ENCODE results near the gene ANAPC16.
"Not testable (repeated sequence)": the region's sequence is repeated elsewhere in the genome, so short reads cannot be mapped to it uniquely, and the experiment has no call there.

ANAPC16 gene

GRCh38 chr10:72276013-72276387 is 60.2 kb downstream of the ANAPC16 start:
- H3K4me3 ChIP-seq (replicated peaks; ENCODE audit: low read depth, low read length): peak overlapping the region; percentile 100
- TF ChIP-seq, protein P1, sequence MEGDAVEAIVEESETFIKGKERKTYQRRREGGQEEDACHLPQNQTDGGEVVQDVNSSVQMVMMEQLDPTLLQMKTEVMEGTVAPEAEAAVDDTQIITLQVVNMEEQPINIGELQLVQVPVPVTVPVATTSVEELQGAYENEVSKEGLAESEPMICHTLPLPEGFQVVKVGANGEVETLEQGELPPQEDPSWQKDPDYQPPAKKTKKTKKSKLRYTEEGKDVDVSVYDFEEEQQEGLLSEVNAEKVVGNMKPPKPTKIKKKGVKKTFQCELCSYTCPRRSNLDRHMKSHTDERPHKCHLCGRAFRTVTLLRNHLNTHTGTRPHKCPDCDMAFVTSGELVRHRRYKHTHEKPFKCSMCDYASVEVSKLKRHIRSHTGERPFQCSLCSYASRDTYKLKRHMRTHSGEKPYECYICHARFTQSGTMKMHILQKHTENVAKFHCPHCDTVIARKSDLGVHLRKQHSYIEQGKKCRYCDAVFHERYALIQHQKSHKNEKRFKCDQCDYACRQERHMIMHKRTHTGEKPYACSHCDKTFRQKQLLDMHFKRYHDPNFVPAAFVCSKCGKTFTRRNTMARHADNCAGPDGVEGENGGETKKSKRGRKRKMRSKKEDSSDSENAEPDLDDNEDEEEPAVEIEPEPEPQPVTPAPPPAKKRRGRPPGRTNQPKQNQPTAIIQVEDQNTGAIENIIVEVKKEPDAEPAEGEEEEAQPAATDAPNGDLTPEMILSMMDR (IDR thresholded peaks at IDR 0.05; ENCODE audit: low read length, missing control alignments): no peak
- peak; percentile 55 for DNase-seq (ENCODE audit: low read depth)

DNA sequence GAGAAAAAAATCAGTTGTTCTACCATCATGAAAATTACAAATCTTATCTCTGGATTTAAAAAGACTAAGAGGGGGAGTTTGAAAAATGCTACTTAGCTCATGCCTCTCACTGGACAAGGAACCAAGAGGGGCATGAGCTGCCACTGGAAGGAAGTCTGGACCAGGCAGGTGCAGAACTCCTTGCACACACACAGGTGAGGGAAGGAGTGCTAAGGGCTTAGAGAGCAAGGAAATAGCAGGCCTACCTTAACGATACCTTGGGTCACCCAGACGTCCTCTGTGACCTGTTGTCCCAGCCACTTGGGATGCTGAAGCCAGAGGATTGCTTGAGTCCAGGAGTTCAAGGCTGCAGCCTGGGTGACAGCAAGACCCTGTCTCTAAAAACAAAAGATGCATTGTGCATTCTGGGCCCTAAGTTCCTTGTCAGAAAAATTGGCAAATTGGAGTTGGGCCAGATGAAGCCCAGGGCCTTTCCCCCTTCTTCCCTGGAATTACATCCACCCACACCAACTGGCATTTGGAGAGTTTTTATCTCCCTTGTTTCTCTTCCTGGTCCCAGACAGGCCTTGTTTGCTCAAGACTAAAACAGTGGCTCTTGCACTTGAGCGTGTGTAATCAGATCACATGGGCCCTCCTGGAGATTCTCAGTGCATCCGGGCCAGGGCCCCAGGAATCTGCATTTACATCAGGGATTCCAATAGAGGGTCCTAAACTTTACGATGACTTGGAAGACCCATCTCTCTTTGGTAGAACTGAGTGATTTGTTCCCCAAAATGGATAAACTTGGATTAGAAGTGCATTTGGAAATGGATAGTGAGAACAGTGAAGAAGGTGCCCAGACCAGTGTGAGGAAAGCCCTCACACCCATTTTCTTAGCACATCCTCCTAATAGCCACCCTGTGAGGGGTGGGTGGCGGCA is 60.9 kb downstream of the ANAPC16 start:
- peak overlapping the region; percentile 100 for H3K4me3 ChIP-seq (replicated peaks; ENCODE audit: low read depth, low read length)

DNA sequence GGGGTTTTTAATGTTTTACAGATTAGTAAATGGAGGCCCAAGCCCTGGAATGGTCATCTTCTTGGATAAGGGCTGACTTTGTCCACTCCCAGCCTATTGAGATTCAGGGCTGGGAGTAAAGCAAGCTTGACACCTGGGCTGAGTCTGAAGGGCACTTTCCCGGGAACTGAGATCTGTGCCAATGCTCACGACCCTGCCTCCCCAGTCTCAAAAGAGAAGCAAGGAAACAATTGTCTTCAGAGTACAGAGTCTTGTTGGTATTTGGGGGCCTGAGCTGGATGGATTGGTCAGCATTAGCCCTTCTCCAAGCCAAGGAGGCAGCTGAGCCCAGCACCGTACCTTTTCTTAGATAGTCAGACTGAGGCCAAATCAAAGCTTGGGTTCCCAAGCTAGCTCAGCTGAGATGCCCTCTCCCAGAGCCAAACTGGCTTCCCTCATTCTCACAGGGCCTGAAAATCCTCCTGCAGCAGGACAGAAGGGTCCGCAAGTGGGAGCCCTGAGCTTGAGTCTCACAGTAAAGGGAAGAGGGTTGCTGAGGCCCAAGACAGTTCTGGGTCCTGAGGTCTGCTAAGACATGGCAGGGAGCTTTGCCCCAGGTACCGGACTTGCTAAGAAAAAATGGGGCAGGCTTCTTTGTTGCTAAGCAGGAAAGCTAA is 61.7 kb downstream of the ANAPC16 start:
- no peak overlapping the region for H3K4me3 ChIP-seq (replicated peaks; ENCODE audit: low read depth, low read length)
- TF ChIP-seq, protein P1 (IDR thresholded peaks at IDR 0.05; ENCODE audit: low read length, missing control alignments): no peak
- no peak for DNase-seq (ENCODE audit: low read depth)

More for the DNA sequence above, 60.9 kb downstream of the ANAPC16 start:
- TF ChIP-seq, protein P1 (IDR thresholded peaks at IDR 0.05; ENCODE audit: low read length, missing control alignments): no peak
- DNase-seq (ENCODE audit: low read depth): peak; percentile 95

DNA sequence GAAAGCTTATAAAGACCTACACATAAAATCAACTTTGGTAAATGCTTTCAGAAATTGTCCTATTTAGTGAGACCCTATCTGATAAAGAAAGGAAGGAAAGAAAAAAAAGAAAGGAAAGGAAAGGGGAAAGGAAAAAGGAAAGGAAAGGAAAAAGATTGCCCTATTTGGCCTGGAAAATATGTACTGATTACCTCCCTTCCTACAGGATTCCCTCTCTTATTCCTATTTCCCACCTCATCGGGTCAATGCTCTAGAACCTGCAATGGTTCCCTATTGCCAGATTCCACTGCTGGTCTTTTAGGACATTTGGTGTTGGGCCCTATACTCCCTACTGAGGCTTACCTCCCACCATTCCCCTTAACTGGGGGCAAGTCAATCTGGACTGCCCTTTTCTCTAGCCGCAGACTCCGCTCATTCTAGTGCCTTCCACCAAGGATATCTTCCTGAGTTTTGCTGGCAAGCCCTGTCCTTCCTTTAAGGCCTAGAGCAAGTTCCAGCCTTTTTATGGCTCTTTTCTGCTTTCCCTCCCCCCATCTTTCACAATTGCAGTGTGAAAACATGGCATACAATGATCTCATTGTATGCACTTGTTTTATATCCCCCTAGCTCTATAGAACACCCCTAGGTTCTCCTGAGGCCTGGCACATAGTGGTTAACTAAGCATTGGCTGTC is 62.3 kb downstream of the ANAPC16 start:
- H3K4me3 ChIP-seq (replicated peaks; ENCODE audit: low read depth, low read length): no peak overlapping the region
- peak; percentile 49 for DNase-seq (ENCODE audit: low read depth)
- TF ChIP-seq, protein P1 (IDR thresholded peaks at IDR 0.05; ENCODE audit: low read length, missing control alignments): no peak

DNA sequence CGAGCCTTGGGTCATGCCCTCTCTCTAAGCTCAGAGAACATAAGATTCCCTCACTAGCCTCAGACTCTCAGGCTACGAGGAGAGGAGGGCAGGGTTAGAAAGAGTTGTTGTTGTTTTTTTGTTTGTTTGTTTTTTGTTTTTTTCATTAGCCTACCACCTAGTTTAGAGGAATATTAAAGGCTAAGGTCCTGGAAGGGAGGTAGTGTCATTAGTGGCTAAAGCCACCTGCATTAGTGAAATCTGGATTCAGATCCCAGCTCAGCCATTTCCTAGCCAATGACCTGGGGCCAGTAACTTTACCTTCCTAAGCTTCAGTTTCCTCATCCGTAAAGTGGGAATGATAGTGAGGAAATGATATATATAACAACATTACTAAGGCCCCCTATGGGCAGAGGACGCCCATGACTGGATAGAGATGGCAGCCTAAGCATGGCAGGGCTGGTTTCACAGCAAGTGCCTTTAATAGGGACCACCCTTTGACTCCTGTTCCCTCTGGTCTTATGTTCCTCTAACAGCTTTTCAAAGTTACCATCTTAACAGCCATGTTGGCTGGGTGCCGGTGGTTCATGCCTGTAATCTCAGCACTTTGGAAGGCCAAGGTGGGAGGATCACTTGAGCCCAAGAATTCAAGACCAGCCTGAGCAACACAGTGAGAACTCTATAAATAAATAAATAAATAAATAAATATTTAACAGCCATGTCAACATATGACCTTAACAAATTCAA is 63.0 kb downstream of the ANAPC16 start:
- TF ChIP-seq, protein P1 (IDR thresholded peaks at IDR 0.05; ENCODE audit: low read length, missing control alignments): no peak
- DNase-seq (ENCODE audit: low read depth): no peak

GRCh38 chr10:72279587-72279986 is 63.8 kb downstream of the ANAPC16 start:
- not testable (repeated sequence) for H3K4me3 ChIP-seq (replicated peaks; ENCODE audit: low read depth, low read length); DNase-seq (ENCODE audit: low read depth)

More for the DNA sequence above, 63.0 kb downstream of the ANAPC16 start:
- no peak overlapping the region for H3K4me3 ChIP-seq (replicated peaks; ENCODE audit: low read depth, low read length)

Measured in fibroblast of pulmonary artery (primary cell).